ENCODE data around the gene TRIM24. TPM values are rescaled to one million over a fixed set of nuclear protein-coding genes. Genes with fewer than 3 reads are reported as not detected.
A peak's percentile ranks its signal among the peaks of the same experiment; 100 is the strongest.
"Not testable (repeated sequence)": the region's sequence is repeated elsewhere in the genome, so short reads cannot be mapped to it uniquely, and the experiment has no call there.

TRIM24 gene
- total RNA-seq: 26.9 and 28.2 TPM in 2 replicates
- 5.0 TPM for polyA plus RNA-seq (2012)

DNA sequence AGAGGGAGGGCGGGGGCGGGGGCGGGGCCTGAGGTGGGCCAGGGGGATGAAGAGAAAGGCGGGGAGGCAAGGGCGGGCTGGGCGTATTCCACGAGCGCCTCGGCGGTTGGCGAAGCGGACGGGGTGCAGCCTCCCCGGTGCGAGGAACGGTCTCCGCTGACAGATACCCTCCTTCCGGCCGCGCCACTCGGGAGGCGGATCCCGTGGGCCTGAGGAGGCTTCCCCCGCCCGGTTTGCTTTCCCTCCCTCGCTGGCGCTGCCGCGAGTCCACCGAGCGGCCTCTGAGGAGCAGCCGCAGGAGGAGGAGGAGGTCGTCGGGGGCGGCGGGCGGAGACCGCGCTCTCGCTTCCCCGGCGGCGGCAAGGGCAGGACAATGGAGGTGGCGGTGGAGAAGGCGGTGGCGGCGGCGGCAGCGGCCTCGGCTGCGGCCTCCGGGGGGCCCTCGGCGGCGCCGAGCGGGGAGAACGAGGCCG is at the start of gene TRIM24:
TRIM24 (plus strand) TSS at position 84 of the 473 bp plus-strand sequence; CDS start at position 374, 290 bp downstream.
- DNase-seq (ENCODE audit: low read depth): peak; percentile 99

DNA sequence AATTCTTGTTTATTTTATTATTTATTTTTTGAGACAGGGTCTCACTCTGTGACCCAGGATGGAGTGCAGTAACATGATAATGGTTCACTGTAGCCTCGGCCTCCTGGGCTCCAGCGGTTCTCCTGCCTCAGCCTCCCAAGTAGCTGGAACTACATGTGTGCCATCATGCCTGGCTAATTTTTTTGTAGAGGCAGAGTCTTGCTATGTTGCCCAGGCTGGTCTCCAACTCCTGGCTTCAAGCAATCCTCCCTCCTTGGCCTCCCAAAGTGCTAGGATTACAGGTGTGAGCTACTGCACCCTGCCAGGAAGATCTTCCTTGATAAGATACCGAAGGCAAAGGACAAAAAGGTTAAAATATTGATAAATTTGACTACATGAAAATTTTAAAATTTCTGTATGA is 48.0 kb upstream of the TRIM24 start:
- DNase-seq (ENCODE audit: low read depth): not testable (repeated sequence)

DNA sequence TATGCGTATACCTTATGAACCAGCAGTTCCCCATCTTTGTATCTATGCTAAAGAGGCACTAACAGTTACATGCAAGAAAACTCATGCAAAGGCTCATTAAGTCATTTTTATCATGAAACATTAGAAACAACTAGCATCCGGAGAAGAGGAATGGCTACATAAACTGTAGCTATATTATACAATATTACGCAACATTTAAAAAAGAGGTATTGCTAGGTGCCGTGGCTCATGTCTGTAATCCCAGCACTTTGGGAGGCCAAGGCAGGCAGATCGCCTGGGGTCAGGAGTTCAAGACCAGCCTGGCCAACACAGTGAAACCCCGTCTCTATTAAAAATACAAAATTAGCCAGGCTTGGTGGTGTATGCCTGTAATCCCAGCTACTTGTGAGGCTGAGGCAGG is 47.1 kb upstream of the TRIM24 start:
- not testable (repeated sequence) for DNase-seq (ENCODE audit: low read depth)

DNA sequence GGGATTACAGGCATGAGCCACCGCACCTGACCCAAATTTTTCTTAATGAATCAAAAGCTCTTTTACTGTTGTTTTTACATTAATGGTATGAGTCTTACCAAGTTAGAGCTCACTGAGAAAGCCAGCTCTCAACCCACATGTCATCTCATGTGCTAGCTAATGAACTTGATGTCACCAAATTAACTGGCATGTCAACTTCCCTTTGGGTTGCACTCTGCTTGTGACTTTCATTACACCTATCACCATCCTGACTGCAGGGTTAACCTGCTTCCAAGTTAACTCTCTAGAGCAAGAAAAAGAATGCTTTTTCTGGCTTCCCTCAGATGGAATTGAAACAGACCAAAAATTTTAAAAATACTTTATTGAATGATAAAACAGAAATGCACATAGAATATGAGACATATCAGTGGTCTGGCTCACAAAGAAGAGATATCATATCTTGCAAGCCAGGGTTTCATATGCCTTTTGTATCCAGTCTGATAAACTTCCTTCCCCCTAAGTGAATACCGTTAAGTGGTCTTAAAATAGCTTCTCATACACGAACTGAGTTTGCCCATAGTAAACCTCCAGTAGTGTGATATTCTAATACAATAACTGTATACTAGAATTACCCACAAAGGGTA is 42.9 kb upstream of the TRIM24 start:
- DNase-seq (ENCODE audit: low read depth): no peak

DNA sequence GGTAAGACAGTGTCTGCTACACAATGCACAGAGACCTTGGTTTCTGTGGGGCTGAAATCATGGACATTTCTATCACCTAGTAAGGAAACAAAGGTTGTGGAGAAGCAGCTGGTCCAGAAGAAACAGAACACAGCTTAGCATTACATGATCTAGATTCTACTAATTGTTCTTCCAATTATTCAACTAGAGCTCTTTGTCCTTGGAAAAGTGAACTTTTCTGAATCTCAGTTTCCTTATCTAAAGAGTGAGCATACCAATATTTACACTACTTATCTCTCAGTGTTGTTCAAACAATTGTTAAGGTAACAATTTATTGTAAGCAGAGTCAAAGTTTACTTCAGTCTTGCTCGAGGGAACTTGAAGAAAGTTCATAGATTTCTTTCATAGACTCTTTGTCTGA is 42.3 kb upstream of the TRIM24 start:
- DNase-seq (ENCODE audit: low read depth): no peak

DNA sequence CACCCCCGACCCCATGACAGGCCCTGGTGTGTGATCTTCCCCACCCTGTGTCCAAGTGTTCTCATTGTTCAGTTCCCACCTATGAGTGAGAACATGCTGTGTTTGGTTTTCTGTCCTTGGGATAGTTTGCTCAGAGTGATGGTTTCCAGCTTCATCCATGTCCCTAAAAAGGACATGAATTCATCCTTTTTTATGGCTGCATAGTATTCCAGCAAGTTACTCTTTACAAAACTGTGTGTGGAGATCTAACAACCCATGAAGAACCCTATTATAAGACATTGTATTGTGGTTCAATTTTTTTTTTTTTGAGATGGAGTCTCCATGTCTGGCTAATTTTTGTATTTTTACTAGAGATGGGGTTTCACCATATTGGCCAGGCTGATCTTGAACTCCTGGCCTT is 41.7 kb upstream of the TRIM24 start:
- not testable (repeated sequence) for DNase-seq (ENCODE audit: low read depth)

DNA sequence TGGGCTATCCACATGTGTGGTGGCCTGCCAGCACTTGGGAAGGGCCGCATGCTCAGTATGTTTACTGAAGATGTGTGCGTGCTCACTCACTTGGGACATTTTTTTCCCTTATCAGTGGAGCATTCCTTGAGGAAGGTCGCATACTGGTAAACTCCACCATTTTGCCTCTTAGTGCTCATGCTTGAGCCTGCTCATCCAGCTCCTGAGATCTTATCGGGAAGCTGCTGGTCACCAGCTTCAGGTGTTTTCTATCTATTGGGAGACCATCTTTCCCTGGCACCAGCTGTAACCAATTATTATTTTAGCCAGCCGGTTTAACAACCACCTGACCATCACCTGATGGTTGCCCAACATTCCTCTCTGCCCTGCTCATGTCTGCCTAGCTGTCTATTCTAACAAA is 35.0 kb upstream of the TRIM24 start:
- DNase-seq (ENCODE audit: low read depth): no peak

DNA sequence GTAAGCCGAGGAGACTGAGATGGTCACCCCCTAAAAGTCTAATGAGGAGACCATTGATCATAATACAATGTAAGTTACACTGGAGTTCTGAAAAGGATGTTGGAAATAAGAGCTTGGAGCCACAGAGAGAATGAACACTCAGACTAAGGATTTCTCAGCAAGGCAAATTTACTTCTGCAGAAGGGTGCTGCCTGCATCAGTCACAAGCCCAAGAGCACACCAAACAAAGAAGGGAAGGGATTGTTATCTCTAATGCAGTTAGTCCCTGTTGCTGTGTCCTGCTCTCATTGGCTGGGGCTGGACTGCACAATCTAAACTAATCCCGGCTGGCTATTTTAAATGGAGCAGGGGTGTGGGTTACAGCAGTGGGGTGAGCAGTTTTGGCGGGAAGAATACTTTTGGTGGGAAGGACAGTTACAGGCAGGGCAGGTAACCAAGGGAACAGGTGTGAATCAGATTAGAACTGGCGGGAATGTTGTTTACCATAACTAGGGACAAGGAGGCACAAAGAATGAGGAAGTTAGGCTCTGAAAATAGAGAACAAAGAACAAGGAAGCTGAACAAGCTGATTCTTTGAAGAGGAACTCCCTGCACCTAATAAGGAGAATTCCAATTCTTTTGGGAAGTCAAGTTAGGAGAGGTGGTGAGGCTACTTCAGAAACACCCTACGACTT is 30.3 kb upstream of the TRIM24 start:
- no peak for DNase-seq (ENCODE audit: low read depth)

DNA sequence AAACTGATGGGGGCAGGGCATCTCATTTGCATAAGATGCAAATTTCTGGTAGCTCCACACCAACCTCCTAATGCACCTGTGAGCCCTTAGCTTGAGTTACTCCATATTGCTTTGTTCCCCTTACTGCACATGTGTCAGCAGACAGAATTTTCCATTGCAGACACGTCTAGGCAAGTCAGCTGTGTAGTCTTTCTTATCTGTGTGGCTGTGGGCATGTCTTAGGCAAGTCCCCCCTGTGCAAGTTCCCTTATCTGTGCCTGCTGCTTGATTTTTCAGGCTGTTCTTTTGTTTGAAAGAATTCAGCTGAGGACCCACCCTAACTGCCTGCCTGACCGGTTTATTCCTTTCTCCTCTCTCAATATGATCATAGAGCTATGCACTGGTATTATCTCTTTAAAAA is 28.5 kb upstream of the TRIM24 start:
- DNase-seq (ENCODE audit: low read depth): no peak

DNA sequence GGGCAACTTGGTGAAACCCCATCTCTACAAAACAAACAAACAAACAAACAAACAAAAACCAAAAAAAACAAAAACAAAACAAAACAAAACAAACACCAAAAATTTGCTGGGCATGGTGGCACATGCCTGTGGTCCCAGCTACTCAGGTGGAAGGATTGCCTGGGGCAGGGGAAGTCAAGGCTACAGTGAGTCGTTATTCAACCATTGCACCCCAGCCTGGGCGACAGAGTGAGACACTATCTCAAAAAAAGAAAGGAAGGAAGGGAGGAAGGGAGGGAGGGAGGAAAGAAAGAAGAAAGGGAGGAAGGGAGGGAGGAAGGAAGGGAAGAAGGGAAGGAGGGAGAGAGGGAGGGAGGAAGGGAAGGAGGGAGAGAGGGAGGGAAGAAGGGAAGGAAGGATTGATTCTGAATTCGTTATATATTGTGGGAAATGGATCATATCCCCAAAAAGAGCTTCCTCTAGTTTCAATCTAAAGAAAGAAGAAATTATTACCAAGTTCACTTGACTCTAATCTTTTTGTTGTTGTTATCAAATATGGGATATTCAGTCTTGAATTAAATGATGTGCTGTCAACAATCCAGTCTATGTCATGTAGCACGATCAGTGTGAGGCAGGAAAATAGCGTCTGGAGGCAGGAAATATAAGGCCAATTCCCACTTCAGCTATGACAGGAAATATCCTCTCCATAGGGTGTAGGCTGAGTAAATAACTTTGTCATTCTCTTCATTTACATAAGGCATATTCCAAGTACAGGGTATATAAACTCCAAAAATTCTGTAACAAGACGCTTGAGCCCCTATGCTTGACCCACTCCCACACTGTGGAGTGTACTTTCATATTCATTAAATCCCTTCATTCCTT is 26.2 kb upstream of the TRIM24 start:
- DNase-seq (ENCODE audit: low read depth): no peak

DNA sequence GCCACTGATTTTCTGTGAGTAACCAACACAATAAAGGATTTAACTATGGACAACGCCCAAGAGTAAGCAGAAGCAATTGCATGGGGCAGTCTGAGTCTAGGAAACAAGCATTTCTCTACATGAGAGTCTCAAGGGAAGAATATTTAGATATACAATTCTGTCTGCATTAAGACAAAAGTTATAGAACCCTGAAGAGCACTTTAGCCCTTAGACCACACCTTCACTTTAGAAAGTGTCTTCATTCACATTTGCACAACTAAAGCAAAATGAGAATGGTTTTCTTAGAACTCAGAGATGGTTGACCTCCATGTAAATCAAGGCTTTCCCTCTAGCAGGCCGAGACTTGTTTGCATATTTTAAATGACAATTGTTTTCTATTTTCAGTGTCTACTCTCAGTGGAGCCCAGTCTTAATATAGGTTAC is 25.5 kb upstream of the TRIM24 start:
- no peak for DNase-seq (ENCODE audit: low read depth)

DNA sequence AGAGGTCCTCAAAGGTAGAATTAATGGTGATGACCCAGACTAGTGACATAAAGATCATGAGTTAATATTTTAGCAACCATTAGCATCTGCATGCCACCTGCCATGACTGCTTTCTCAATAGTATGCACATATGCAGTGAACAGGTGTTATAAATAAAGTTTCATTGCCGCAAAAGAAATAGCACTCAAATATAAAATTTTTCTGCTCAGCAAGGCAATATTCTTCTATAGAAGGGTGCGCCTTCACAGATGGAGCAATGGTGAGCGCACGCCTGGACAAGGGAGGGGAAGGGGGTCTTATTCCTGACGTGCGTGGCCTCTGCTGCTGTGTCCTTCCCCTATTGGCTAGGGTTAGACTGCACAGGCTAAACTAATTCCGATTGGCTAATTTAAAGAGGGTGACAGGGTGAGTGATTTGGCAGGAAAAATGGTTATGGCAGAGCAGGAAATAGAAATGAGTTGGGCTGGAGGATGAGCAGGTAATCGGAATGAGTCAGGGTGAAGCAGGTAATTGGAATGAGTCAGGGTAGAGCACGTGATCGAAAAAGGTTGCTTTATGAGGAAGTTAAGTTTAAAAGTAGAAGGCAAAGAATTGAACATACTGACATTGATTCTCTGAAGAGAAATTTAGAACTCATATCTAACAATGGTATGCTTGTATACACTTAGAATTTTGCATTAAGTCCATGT is 24.7 kb upstream of the TRIM24 start:
- DNase-seq (ENCODE audit: low read depth): no peak

DNA sequence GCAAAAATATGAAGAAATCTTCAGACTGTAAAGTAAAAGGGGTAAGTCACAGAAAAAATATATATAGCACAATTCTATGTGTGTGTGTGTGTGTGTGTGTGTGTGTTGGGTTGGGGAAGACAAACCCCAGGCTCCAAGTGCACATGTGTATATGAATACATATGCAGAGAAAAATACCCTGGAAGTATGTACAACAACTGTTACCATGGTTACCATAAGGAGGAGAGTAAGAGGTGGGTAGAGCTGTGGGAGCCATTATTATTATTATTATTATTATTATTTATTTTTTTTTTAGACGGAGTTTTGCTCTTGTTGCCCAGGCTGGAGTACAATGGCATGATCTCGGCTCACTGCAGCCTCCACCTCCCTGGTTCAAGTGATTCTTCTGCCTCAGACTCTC is 23.7 kb upstream of the TRIM24 start:
- DNase-seq (ENCODE audit: low read depth): no peak

DNA sequence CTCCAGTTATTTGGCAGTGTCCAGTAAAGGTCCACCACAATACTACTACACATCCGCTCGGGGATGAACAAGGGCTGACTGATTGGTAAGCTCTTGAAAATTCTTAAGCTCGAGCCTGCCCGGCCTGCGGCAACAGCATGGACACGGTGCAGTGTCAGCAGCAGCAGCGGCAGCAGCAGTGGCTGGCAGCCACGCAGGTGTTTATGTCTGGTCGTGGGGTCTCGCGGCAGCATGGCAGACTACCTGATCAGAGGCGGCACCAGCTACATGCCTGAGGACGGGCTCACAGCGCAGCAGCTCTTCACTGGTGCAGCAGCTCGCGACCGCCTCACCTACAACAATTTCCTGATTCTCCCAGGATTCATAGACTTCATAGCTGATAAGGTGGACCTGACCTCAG is 19.6 kb upstream of the TRIM24 start:
- DNase-seq (ENCODE audit: low read depth): no peak

DNA sequence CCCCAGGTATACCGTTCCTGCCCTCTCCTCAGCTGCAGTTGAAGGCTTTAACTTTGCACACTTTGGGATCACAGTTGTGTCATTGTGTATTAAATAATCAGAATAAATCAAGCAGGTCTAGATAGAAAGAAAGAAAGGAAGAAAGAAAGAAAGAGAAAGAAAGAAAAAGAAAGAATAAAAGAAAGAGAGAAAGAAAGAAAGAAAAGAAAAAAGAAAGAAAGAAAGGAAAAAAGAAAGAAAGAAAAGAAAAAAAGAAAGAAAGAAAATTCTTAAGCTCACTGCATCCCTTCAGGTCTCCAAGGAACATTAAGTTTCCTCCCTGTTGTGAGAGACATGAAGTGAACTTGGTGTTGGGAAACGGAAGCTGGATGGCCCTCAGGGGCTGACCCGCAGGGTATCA is 17.2 kb upstream of the TRIM24 start:
- no peak for DNase-seq (ENCODE audit: low read depth)

DNA sequence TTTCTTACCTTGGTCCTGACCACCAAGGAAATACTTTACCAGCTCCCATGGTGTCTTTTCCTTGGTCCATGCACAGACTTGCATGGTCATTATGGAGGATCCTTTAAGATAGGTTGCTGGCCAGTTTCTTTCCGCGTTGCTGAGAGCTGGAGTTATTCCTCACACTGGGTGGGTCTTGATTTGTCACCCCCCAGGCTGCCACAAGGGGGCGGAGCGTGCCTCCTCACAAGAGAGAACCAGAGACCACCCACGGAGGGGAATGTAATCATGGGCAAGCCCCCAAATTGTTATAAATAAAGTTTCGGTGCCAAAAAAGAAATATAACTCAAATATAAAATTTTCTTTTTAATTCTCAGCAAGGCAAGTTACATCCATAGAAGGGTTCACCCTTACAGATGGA is 10.5 kb upstream of the TRIM24 start:
- DNase-seq (ENCODE audit: low read depth): no peak

DNA sequence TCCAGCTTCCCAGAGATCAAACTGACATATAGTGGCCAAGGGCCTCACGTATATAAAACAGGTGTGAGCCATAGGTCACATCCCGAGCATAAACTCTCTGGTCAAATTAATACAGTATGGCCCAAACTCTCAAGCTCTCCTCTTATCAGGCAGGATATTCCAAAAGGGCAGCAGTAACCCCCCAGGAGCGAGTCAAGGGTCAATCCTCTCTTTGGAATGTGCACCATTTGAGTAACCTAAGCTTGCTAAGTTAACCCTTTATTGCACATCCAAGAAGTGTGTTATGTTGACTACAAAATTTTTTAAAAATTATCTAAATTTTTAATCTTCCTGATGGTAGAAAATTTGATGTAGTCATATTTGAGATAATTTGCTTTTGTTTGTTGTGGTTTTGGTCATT is 4.5 kb upstream of the TRIM24 start:
- DNase-seq (ENCODE audit: low read depth): no peak

DNA sequence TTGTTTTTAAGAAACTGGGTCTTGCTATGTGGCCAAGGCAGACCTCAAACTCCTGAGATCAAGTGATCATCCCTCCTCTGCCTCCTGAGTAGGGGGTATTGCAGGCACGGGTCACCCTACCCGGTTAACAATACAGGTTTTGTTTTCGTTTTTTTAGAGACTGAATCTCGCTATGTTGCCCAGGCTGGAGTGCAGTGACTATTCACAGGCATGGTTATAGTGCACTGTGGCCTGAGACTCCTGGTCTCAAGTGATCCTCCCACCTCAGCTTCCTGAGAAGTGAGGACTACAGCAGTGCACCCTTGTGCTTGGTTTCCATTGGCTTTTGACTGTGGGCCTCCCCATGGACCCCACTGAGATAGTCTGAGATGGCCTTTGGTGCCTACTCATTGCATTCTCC is 3.8 kb upstream of the TRIM24 start:
- DNase-seq (ENCODE audit: low read depth): no peak

DNA sequence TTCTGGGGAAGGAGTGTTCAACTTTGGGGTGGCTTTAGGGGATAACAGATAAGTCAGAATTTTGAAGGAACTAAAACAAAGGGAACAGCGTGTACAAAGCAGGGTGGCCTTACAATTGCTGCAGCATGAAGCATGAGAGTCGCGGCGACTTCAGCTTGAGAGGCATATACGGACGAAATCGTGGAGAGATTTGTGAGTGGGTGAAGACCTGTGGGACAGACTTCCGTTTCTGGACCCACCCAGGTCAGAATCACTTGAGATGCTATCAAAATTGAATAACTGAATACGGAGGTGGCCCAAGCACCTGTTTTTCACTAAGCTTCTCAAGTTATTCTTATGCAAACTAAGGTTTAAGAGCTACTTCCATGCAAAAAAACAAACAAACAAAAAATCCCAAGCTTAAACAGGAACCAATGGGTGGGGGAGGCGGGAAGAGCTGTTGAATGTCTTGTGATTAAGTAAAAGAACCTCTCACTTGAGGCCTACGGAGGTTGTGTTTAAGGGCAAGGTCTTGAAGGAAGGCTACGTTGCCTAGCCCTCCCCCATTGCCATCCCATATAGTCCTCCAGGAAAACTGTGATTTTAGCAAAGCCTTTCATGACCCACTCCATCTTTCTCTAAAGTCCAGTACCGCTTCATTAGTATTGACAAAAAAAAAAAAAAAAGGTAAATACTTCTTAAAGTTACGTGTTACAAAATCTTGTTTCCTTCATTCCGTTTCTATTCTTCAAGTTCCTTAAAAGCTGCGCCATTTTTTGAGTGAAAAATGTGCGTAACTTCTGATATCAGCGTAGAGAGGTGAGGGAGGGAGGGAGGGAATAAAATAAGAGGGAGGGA is 1.3 kb upstream of the TRIM24 start:
- no peak for DNase-seq (ENCODE audit: low read depth)

DNA sequence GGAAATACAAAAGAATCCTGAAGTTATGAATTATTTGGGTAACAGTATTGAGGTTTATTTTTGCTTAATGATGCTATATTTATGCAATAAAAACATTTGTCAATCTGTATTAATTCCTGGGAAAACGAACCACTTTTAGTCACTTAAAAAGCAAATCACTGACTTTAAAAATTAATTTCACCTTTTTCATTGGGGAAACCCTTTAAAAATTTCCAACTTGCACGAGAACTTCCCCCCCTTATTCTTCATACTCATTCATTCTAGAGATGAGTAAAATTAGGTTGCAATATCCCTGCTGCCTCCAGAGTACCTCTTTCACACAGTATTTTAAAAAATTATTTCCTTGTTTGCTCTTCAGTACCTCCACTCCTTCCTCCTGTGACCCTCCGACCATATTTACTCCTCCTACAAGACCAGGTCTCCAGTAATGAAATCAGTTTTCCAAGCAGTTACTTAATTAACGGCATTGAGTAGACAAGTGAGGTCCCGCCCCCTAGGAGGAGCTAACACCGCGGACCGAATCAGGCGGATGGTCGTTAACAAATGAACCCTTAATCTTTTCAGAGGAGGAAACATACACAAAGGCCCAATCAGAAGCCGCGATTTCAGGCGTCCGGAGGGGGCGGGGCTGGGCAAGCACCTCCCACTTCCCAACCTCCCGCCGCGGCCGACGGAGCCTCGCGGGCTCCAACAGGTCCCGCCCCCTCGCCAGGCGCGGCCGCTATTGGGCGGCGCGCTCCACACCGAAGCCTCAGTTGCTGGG is 465 bp upstream of the TRIM24 start:
- DNase-seq (ENCODE audit: low read depth): no peak
